Endothelial cell of umbilical vein (primary cell): ENCODE data around the gene SPATA33. TPM values are rescaled to one million over a fixed set of nuclear protein-coding genes. Genes with fewer than 3 reads are reported as not detected.

ENCODE experiments used
- BruUV-seq: library from RNA; stranded (reverse); fragments of 400-500 nt; replicated peaks from 2 replicates; lab custom pipeline; 2021; lab: Mats Ljungman, UMichigan
- CTCF ChIA-PET: fragments of 300-600, 350-600 bp; sonication (Branson Sonifier 250); formaldehyde crosslinking; loops from one replicate; lab custom pipeline; 2021; ENCODE audit warnings: antibody characterized with exemption, inconsistent platforms; lab: Charles Lee
- POLR2A ChIA-PET: fragments of 300-600, 350-600 bp; sonication (Branson Sonifier 250); formaldehyde crosslinking; loops from one replicate; lab custom pipeline; 2021; ENCODE audit warnings: antibody characterized with exemption, inconsistent platforms; lab: Charles Lee
- DNase-seq: peaks from one replicate; pipeline ENCODE4 v3.0.0-alpha.2; 2011; ENCODE audit warnings: low read depth, low spot score
- FAIRE-seq: peaks from 2 replicates; lab custom pipeline; 2011; peaks lifted over from hg19 to GRCh38; lab: Jason Lieb, UNC
- H2AFZ ChIP-seq: 2 replicates; pipeline ENCODE4 v1.6.0; 2012; ENCODE audit warnings: low read depth, low read length, control low read depth, inconsistent platforms
- H3K27ac ChIP-seq: 2 replicates; pipeline ENCODE4 v1.5.1; 2011; ENCODE audit warnings: low read depth, mild to moderate bottlenecking, control low read depth, low read length, moderate library complexity; ENCODE audit not compliant: insufficient read depth
- H3K27me3 ChIP-seq, 2 experiments: 2 replicates each; pipeline versions ENCODE4 v1.6.0 to v1.6.1; 2011; ENCODE audit warnings: low read length in 2 of 2, mixed read lengths in 1 of 2; ENCODE audit not compliant: control insufficient read depth in 2 of 2, insufficient read depth in 2 of 2
- H3K36me3 ChIP-seq, 2 experiments: 2 replicates in 1 of 2; 3 replicates in 1 of 2; pipeline ENCODE4 v1.5.1; 2011; ENCODE audit warnings: low read length in 2 of 2, mild to moderate bottlenecking in 1 of 2, moderate library complexity in 1 of 2; ENCODE audit not compliant: control insufficient read depth in 2 of 2, insufficient read depth in 2 of 2; ENCODE audit errors: extremely low read depth in 1 of 2
- H3K4me1 ChIP-seq: 3 replicates; pipeline ENCODE4 v1.5.1; 2011; ENCODE audit warnings: mild to moderate bottlenecking, low read length; ENCODE audit not compliant: control insufficient read depth, insufficient read depth; ENCODE audit errors: extremely low read depth
- H3K4me2 ChIP-seq: 2 replicates; pipeline ENCODE4 v1.6.1; 2011; ENCODE audit warnings: low read length, control low read depth, mixed read lengths; ENCODE audit not compliant: insufficient read depth
- H3K4me3 ChIP-seq, 3 experiments: fragments of 200-600 bp in 1 of 3; sonication (generic), shearing (Covaris generic) in 1 of 3; replicated peaks in 1 of 3; 2 replicates each; pipeline ENCODE4 v1.5.1; 2011 to 2016; ENCODE audit warnings: control low read depth in 3 of 3, low read length in 3 of 3, mild to moderate bottlenecking in 2 of 3, inconsistent platforms in 1 of 3, low read depth in 1 of 3, moderate library complexity in 1 of 3; ENCODE audit not compliant: insufficient read depth in 1 of 3
- H3K79me2 ChIP-seq: 2 replicates; pipeline ENCODE4 v1.6.0; 2012; ENCODE audit warnings: low read length, inconsistent platforms; ENCODE audit not compliant: control insufficient read depth, insufficient read depth
- H3K9ac ChIP-seq: replicated peaks from 2 replicates; pipeline ENCODE3; 2011; ENCODE audit warnings: low read length, control low read depth; ENCODE audit not compliant: insufficient read depth; ENCODE audit errors: extremely low read depth
- H3K9me1 ChIP-seq: replicated peaks from 3 replicates; pipeline ENCODE4 v1.6.0; 2011; ENCODE audit warnings: mild to moderate bottlenecking, low read length; ENCODE audit not compliant: control insufficient read depth, insufficient read depth; ENCODE audit errors: extremely low read depth
- H3K9me3 ChIP-seq: replicated peaks from 2 replicates; pipeline ENCODE4 v1.5.1; 2012; ENCODE audit warnings: low read length, inconsistent platforms; ENCODE audit not compliant: control insufficient read depth, insufficient read depth
- H4K20me1 ChIP-seq: replicated peaks from 2 replicates; pipeline ENCODE3; 2011; ENCODE audit warnings: mild to moderate bottlenecking, low read length; ENCODE audit not compliant: control insufficient read depth, insufficient read depth; ENCODE audit errors: extremely low read depth
- EZH2 ChIP-seq: IDR thresholded peaks from 2 replicates; pipeline ENCODE4 v1.6.1; 2012; ENCODE audit warnings: borderline replicate concordance, low read depth, mild to moderate bottlenecking, moderate library complexity, low read length, inconsistent platforms; ENCODE audit not compliant: severe bottlenecking
- FOS ChIP-seq: IDR thresholded peaks from 2 replicates; pipeline ENCODE4 v1.6.1; 2011; ENCODE audit warnings: mild to moderate bottlenecking, low read length, moderate library complexity, borderline replicate concordance; ENCODE audit not compliant: insufficient read depth
- GATA2 ChIP-seq: IDR thresholded peaks from 2 replicates; pipeline ENCODE4 v1.7.0; 2011; ENCODE audit warnings: low read depth, mild to moderate bottlenecking, moderate library complexity, mixed read lengths, low read length; ENCODE audit not compliant: insufficient read length, insufficient read depth
- JUN ChIP-seq: IDR thresholded peaks from 2 replicates; pipeline ENCODE4 v1.6.1; 2011; ENCODE audit warnings: borderline replicate concordance, low read depth; ENCODE audit not compliant: insufficient read length, insufficient read depth
- MYC ChIP-seq: IDR thresholded peaks from one replicate; pipeline ENCODE4 v1.6.1; 2011; ENCODE audit warnings: mild to moderate bottlenecking, low read depth, low read length
- POLR2A ChIP-seq: IDR thresholded peaks from 2 replicates; pipeline ENCODE4 v1.6.1; 2012; ENCODE audit warnings: low read depth, mild to moderate bottlenecking, control low read depth, low read length
- POLR2AphosphoS5 ChIP-seq: IDR thresholded peaks from 2 replicates; pipeline ENCODE4 v1.6.1; 2012; ENCODE audit warnings: low read depth, mild to moderate bottlenecking, control low read depth, low read length, moderate library complexity; ENCODE audit not compliant: insufficient read depth
- dilution Hi-C: fragments of 300-500 bp; cut with MboI; formaldehyde crosslinking; loops from one replicate; pipeline ENCODE4 v1.15.0; 2019; ENCODE audit warnings: low sequenced_read_pairs; ENCODE audit not compliant: extremely low pct_ligation_motif_present
- intact Hi-C: fragments of 100-400 bp; cut with micrococcal nuclease; formaldehyde crosslinking; loops from one replicate; pipeline ENCODE4 v1.10.0; 2022
- polyA plus RNA-seq, 4 experiments: library from polyadenylated mRNA; depleted of rRNA in 3 of 4; stranded (reverse) in 3 of 4; unstranded in 1 of 4; fragments of >200 nt; gene quantifications; 2 replicates each; pipeline versions ENCODE4 v1.2.1 to v1.2.3, GENCODE V29; 2011 to 2012; ENCODE audit warnings: missing spikeins in 1 of 4
- total RNA-seq: library from RNA; stranded (reverse); gene quantifications from 2 replicates; pipeline ENCODE4 v1.2.3, GENCODE V29; 2021
- TF ChIP-seq, protein P1 (sequence below), 2 donors: IDR thresholded peaks; 1 replicate in 1 of 2; 2 replicates in 1 of 2; pipeline ENCODE4 v1.5.1; 2011; ENCODE audit warnings: low read length in 2 of 2, mild to moderate bottlenecking in 2 of 2, moderate library complexity in 2 of 2, control low read depth in 1 of 2, inconsistent platforms in 1 of 2, low read depth in 1 of 2; ENCODE audit not compliant: insufficient read depth in 1 of 2; ENCODE audit errors: extremely low read depth in 1 of 2
- TF ChIP-seq, protein P2 (sequence below): IDR thresholded peaks from 2 replicates; pipeline ENCODE4 v1.6.1; 2011; ENCODE audit not compliant: insufficient read depth, insufficient read length

SPATA33 gene
- total and polyA plus RNA-seq, 2 donors (not counting 3 experiments of a cell fraction or from before 2014, with no cell fraction given): 3.5 to 11.4 TPM

DNA sequence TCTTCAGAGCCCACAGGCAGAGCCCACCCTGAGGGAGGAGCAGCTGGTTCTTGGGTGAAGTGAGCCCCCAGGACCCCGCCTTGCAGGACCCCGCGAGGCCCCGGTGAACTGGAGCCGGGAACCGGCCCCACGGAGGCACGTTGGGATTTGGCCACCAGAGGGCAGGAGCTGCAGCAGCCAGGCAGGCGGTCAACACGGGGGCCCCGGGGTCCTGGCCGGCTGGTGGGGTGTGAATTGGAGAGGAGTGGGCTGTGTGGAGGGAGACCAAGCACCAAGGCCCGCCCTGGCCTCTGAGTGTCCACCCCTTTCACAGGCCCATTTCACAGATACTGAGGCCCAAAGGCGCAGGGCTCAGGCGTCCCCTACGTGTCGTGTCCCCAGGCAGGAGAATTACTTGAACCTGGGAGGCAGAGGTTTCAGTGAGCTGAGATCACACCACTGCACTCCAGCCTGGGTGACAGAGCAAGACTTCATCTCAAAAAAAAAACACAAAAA, 42.0 kb upstream of the SPATA33 start:
- dilution Hi-C loops (no loop called here), intact Hi-C loops (loop anchor here (1.0 kb wide), 1 partner anchor 26 kb away; no protein-coding TSS in a partner anchor)
- Histone ChIP-seq H3K27ac (no peak overlapping the region), H3K9me1 (no peaks in the 10 kb centered on the region), H3K4me3 (no peak overlapping the region), H3K4me1 (peaks cover 2% of the 10 kb centered on the region), H3K9me3 (no peaks in the 10 kb centered on the region), H3K9ac (no peak overlapping the region), H3K36me3 (no peaks in the 10 kb centered on the region), H3K4me2 (no peak overlapping the region), H2AFZ (no peak overlapping the region), H4K20me1 (no peaks in the 10 kb centered on the region), H3K79me2 (no peaks in the 10 kb centered on the region), H3K27me3 (no peaks in the 10 kb centered on the region)
- BruUV-seq: no TSS peak
- no peak for DNase-seq
- CTCF ChIA-PET: interaction anchor here (0.9 to 4.1 kb wide), 20 partner anchors 8 to 246 kb away, joined by 3 to 48 read pairs (median 8); partner anchors contain the start of gene CPNE7
- FAIRE-seq: peak; percentile 58
- POLR2A ChIA-PET: no interaction called here
- TF ChIP-seq GATA2 (no peak), FOS (no peak)
- TF ChIP-seq, protein P1, sequence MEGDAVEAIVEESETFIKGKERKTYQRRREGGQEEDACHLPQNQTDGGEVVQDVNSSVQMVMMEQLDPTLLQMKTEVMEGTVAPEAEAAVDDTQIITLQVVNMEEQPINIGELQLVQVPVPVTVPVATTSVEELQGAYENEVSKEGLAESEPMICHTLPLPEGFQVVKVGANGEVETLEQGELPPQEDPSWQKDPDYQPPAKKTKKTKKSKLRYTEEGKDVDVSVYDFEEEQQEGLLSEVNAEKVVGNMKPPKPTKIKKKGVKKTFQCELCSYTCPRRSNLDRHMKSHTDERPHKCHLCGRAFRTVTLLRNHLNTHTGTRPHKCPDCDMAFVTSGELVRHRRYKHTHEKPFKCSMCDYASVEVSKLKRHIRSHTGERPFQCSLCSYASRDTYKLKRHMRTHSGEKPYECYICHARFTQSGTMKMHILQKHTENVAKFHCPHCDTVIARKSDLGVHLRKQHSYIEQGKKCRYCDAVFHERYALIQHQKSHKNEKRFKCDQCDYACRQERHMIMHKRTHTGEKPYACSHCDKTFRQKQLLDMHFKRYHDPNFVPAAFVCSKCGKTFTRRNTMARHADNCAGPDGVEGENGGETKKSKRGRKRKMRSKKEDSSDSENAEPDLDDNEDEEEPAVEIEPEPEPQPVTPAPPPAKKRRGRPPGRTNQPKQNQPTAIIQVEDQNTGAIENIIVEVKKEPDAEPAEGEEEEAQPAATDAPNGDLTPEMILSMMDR (IDR thresholded peaks at IDR 0.05; ENCODE audit: extremely low read depth in 1 of 2, insufficient read depth in 1 of 2, low read depth in 1 of 2, low read length in 2 of 2): peak; percentile 80 to 85

DNA sequence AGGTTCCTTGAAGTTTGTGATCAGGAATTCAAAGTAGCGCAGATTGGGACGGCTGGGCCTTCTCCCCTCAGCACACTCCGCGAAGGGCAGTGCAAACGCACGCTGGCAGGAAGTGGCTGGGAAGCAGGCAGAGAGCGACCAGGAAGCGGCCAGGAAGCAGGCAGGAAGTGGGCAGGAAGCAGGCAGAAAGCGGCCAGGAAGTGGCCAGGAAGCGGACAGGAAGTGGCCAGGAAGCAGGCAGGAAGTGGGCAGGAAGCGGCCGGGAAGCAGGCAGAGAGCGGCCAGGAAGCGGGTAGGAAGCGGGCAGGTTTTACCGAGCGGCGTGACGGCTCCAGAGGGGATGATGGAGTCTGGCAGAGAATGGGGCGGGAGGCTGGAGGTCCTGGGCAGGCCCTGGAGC, 41.0 kb upstream of the SPATA33 start:
- CTCF ChIA-PET: interaction anchor here (1.2 to 1.5 kb wide), 2 partner anchors 12 to 25 kb away, joined by 3 to 4 read pairs; no protein-coding TSS in a partner anchor
- DNase-seq (no peak), FAIRE-seq (no peak)
- Histone ChIP-seq H3K9me3 (no peaks in the 10 kb centered on the region), H3K4me3 (no peak overlapping the region), H3K4me2 (no peak overlapping the region), H2AFZ (no peak overlapping the region), H3K27me3 (no peaks in the 10 kb centered on the region), H3K9ac (no peak overlapping the region), H3K79me2 (no peaks in the 10 kb centered on the region), H3K36me3 (no peaks in the 10 kb centered on the region), H3K4me1 (peaks cover 2% of the 10 kb centered on the region), H3K9me1 (no peaks in the 10 kb centered on the region), H4K20me1 (no peaks in the 10 kb centered on the region), H3K27ac (no peak overlapping the region)
- dilution Hi-C loops: no loop called here
- TF ChIP-seq MYC: no peak
- TF ChIP-seq GATA2: no peak
- TF ChIP-seq, protein P1 (IDR thresholded peaks at IDR 0.05; ENCODE audit: extremely low read depth in 1 of 2, insufficient read depth in 1 of 2, low read depth in 1 of 2, low read length in 2 of 2): no peak
- TF ChIP-seq EZH2: no peak
- TF ChIP-seq JUN: no peak
- TF ChIP-seq POLR2AphosphoS5: no peak
- no peak for TF ChIP-seq FOS
- TF ChIP-seq, protein P2, sequence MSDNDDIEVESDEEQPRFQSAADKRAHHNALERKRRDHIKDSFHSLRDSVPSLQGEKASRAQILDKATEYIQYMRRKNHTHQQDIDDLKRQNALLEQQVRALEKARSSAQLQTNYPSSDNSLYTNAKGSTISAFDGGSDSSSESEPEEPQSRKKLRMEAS: no peak
- TF ChIP-seq POLR2A: no peak
- intact Hi-C loops: no loop called here
- BruUV-seq: no TSS peak
- POLR2A ChIA-PET: no interaction called here
